ENCODE measurements around the gene FOXL1.
A peak's percentile ranks its signal among the peaks of the same experiment; 100 is the strongest.

FOXL1 gene

DNA sequence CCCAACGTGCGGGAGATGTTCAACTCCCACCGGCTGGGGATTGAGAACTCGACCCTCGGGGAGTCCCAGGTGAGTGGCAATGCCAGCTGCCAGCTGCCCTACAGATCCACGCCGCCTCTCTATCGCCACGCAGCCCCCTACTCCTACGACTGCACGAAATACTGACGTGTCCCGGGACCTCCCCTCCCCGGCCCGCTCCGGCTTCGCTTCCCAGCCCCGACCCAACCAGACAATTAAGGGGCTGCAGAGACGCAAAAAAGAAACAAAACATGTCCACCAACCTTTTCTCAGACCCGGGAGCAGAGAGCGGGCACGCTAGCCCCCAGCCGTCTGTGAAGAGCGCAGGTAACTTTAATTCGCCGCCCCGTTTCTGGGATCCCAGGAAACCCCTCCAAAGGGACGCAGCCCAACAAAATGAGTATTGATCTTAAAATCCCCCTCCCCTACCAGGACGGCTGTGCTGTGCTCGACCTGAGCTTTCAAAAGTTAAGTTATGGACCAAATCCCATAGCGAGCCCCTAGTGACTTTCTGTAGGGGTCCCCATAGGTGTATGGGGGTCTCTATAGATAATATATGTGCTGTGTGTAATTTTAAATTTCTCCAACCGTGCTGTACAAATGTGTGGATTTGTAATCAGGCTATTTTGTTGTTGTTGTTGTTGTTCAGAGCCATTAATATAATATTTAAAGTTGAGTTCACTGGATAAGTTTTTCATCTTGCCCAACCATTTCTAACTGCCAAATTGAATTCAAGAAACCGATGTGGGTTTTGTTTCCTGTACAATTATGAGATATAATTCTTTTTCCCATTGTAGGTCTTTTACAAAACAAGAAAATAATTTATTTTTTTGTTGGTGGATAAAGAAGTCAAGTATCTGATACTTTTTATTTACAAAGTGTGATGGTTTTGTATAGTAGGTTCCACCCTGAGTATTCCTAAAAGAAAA lies 9.4 kb upstream of the FOXL1 start:
- DNase-seq: no peak

- DNase-seq: no peak
Observed at GRCh38 chr16:86569701-86570447, 8.5 kb upstream of the FOXL1 start.

GRCh38 chr16:86570558-86571529 lies 7.5 kb upstream of the FOXL1 start:
- no peak for DNase-seq

DNA sequence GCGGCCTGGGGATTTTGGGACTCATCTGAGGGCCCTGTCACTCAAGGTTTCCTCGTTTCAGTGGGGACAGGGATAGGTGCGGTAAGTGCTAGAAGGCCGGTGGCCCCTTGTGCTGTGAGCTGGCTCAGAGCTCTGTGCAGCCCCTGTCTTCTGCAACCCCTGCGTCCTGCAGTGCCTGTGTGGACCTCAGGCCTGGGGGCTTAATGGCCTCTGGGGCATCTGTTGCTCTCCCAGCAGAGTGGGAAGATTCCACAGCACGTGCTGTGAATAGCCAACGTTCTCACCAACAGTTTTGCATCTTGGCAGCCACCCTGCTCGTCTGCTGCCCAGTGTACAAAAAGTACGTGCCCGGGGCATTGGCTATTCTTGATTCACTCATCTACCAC lies 6.8 kb upstream of the FOXL1 start:
- no peak for DNase-seq

DNA sequence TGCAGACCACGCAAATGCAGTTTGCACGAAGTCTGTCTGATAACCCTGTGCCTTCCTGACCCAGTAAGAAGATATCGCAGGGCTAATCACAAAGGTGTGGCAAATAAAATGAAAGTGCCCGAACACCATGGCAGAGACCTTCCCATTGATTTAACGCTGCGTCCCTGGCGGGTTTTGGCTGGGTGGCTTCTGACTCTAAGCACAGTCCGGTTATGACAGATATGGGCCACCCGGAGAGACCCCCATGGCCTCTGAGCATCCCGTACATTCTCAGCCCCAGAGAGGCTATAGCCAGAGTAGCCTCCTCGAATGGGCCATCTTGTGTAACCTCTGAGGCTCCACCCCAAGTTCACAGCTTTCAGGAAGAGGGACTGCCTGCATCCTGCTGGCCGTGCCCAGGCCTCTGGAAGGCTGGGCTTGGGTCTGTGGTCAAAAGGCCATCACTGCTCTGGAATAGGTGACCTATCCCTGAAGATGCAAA lies 6.3 kb upstream of the FOXL1 start:
- DNase-seq: no peak

DNA sequence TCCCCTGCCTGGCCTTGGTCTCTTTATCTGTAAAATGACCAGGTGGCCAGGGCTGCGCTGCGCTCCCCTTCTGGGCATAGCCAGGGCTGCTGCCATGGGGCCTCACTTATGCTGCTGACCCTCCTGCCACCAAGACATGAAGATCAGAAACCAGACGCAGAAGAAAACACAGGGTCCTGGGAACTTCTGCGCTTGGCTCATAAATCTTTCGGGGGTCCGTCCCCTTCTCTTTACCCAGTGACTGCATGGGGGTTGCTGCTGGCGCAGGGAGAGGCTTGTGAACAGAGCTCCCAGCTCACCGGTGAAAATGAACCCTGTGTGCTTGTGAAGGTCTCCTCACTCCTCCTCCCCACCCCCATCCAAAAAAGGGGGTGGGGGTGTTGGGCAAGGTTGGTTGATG lies 5.7 kb upstream of the FOXL1 start:
- DNase-seq: no peak

GRCh38 chr16:86573215-86573614 lies 5.1 kb upstream of the FOXL1 start:
- DNase-seq: no peak

DNA sequence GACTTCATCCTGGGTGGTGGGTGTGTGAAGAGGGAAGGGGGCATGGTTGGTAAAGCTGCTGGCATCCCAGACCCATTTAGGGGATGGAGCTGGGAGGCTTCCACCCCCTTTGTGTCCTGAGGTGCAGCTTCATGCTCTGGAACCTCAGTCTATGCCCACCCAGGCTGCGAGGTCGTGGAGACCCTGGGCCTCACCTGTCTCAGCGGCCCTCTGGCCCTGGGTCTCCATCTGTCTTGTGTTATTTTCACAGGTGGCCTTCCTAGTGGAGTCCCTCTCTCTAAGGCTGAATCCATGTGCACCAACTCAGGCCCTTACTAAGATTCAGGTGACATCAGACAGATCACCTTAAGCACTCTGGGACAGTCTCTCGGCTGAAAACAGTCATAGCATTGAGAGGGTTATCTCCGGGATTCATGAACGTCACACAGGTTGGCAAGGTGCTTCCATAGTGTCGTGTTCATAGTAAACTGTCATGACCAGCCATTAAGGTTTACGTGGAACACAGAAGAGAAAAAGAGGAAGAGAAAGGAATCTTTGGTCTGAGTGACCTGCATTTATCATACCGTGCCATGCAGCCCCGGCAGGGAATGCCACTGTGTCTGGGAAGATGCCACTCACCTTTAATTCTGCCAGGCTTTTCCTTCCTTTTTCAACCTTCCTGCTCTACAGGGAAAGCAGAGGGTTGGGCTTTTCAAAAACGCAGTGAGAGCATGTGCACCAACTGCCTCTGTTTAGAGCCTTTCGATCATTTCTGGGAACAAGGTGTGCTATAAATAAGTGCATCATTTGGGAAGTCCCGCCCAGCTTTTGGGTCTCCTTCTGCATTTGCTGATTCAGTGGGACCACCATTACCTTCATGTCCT lies 4.5 kb upstream of the FOXL1 start:
- DNase-seq: no peak

GRCh38 chr16:86574646-86575045 lies 3.7 kb upstream of the FOXL1 start:
- DNase-seq: no peak

- no peak for DNase-seq
Observed at GRCh38 chr16:86575095-86575685, 3.2 kb upstream of the FOXL1 start.

DNA sequence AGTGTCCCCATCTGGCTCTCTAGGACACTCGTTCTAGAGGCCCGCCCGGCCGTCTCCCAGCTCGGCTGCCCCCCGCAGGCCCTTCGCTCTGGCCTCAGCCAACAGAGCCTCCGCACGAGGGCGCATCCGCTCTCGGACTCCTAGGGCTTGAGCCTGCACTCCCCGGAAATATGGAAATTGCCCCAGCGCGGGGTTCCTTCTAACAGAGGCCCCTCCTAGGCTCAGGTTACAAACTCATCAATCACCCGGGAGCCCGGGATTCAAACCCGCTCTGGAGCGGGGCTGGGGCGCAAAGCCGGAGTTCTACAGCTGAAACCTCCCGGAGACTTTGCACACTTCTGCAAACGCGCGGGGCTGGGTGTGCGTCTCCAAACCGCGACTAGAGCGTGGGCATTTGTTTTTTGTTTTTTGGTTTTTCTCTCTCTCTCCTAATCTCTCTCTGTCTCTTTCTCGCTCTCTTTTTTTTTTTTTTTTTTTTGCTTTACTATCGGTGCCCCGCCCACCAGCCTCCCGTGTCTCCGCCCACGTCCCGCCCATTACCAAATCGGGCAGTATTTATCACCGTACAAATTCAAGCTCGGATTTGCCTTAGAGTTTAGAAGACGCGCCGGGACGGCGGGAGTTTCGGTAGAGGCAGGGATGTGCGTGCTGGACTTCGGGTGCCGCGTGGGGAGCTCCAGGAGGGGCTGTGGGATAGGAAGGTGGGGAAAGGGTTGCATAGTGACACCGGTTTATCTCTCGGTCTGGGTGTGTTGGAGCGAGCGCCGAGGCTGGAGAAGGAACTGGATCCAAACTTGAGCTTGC lies 2.4 kb upstream of the FOXL1 start:
- peak in 3 of 56 donors; percentile 2 to 22 (median 16) for DNase-seq

DNA sequence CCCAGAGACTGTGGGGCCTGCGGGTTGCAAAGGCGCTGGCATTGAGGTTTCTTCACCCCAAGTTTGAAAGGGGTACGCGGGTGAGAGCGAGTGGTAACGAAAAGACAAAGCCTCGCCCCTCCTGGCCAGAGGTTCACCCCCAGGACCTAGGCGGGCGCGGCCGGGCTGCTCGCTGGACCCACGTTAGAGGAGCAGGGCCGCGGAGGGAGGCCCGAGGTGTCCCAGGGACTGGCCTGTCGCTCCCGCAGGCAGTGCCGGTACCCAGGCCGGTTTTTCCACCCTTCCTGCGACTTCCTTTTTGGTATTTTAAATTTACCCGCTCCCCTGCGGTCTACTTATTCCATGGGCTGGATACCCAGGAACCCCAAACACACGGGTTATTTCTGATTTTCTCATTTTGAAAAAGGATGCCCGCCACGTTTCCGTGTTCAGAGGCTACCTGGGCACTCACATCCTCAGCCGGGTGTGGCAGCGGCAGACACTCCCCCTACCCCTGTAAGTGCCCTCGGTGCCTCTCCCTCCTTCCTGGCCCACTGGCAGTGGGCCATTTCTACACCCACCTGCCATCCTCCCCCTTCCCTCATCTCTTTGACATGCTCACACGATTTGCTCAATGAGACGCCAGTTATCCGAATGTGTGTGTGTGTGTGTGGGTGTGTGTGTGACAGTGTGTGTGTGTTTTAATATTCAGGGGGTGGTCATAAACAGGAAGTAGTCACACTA lies 1.6 kb upstream of the FOXL1 start:
- DNase-seq: no peak

- DNase-seq: no peak
Observed at GRCh38 chr16:86577314-86577971, 906 bp upstream of the FOXL1 start.

DNA sequence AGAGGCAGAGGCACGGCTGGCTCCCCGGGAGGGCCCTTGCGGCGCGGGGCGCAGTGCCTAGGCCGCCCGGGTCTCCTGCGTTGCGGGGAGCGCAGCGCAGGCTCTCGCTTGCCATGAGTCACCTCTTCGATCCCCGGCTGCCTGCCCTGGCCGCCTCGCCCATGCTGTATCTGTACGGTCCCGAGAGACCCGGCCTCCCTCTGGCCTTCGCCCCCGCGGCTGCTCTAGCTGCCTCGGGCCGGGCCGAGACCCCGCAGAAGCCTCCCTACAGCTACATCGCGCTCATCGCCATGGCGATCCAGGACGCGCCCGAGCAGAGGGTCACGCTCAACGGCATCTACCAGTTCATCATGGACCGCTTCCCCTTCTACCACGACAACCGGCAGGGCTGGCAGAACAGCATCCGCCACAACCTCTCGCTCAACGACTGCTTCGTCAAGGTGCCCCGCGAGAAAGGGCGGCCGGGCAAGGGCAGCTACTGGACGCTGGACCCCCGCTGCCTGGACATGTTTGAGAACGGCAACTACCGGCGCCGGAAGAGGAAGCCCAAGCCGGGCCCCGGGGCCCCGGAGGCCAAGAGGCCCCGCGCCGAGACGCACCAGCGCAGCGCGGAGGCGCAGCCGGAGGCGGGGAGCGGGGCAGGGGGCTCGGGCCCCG lies 390 bp downstream of the FOXL1 start:
- no peak for DNase-seq

GRCh38 chr16:86579268-86580062 lies 1.1 kb downstream of the FOXL1 start:
- no peak for DNase-seq
